T-cell (primary cell): ENCODE measurements around the gene THAP8. TPM values are rescaled to one million over a fixed set of nuclear protein-coding genes. Genes with fewer than 3 reads are reported as not detected.

Experiments used
- ATAC-seq, 4 experiments: fragments of 200-7000 bp in 3 of 4; fragments of 150-1000 bp in 1 of 4; cut with Tn5 transposase; replicated peaks in 1 of 4; 1 replicate in 3 of 4; 2 replicates in 1 of 4; pipeline ENCODE4 v1.10.0; 2021; ENCODE audit warnings: moderate library complexity in 3 of 4, mild to moderate bottlenecking in 2 of 4, moderate number of reproducible peaks in 1 of 4
- CTCF ChIA-PET, 2 donors: fragments of 300-600 bp; sonication (Branson Sonifier 250); formaldehyde crosslinking; loops; one replicate each; lab custom pipeline; 2022; ENCODE audit warnings: antibody characterized with exemption in 2 of 2; lab: Charles Lee
- POLR2A ChIA-PET, 2 donors: fragments of 300-600 bp; sonication (Branson Sonifier 250); formaldehyde crosslinking; loops; one replicate each; lab custom pipeline; 2022; ENCODE audit warnings: antibody characterized with exemption in 2 of 2; lab: Charles Lee
- DNase-seq, 35 experiments: peaks; one replicate each; pipeline versions ENCODE4 v3.0.0 to v3.0.0-alpha.2; 2013 to 2023
- H3K27ac ChIP-seq: one replicate; pipeline ENCODE4 v1.5.1; 2013; ENCODE audit warnings: low read length
- H3K27me3 ChIP-seq, 2 experiments: replicated peaks in 1 of 2; 1 replicate in 1 of 2; 2 replicates in 1 of 2; pipeline versions ENCODE4 v1.6.1 to v1.7.0; 2013; ENCODE audit warnings: low read length in 1 of 2, mixed read lengths in 1 of 2; ENCODE audit not compliant: control insufficient read depth in 2 of 2, insufficient read depth in 2 of 2; ENCODE audit errors: extremely low read depth in 1 of 2
- H3K36me3 ChIP-seq, 2 donors: 1 replicate in 1 of 2; 2 replicates in 1 of 2; pipeline versions ENCODE4 v1.6.1 to v1.7.0; 2013; ENCODE audit warnings: low read length in 1 of 2; ENCODE audit not compliant: control insufficient read depth in 2 of 2, insufficient read depth in 1 of 2; ENCODE audit errors: extremely low read depth in 1 of 2
- H3K4me1 ChIP-seq, 2 experiments: 1 replicate in 1 of 2; 2 replicates in 1 of 2; pipeline versions ENCODE4 v1.6.1 to v1.7.0; 2013; ENCODE audit warnings: low read length in 2 of 2, mixed read lengths in 1 of 2; ENCODE audit not compliant: insufficient read depth in 2 of 2, control insufficient read depth in 1 of 2; ENCODE audit errors: extremely low read depth in 1 of 2
- H3K4me3 ChIP-seq, 2 donors: 1 replicate in 1 of 2; 2 replicates in 1 of 2; pipeline versions ENCODE4 v1.5.1 to v1.7.0; 2013; ENCODE audit warnings: mild to moderate bottlenecking in 2 of 2, low read length in 1 of 2, moderate library complexity in 1 of 2; ENCODE audit not compliant: control insufficient read depth in 1 of 2; ENCODE audit errors: extremely low read depth in 1 of 2
- H3K9me3 ChIP-seq: 2 replicates; pipeline ENCODE4 v1.7.0; 2013
- H3K27ac Mint-ChIP-seq, 2 donors: one replicate each; pipeline ENCODE4 v1.8.0; 2020 to 2021; ENCODE audit warnings: mild to moderate bottlenecking in 2 of 2, mixed read lengths in 2 of 2
- H3K27me3 Mint-ChIP-seq, 2 donors: one replicate each; pipeline ENCODE4 v1.8.0; 2021 to 2022; ENCODE audit warnings: mixed read lengths in 2 of 2
- H3K36me3 Mint-ChIP-seq: one replicate; pipeline ENCODE4 v1.8.0; 2021; ENCODE audit warnings: mixed read lengths
- H3K4me1 Mint-ChIP-seq, 3 donors: one replicate each; pipeline ENCODE4 v1.8.0; 2020 to 2022; ENCODE audit warnings: mixed read lengths in 3 of 3, mild to moderate bottlenecking in 1 of 3
- H3K4me3 Mint-ChIP-seq, 3 donors: one replicate each; pipeline ENCODE4 v1.8.0; 2020 to 2022; ENCODE audit warnings: mild to moderate bottlenecking in 3 of 3, mixed read lengths in 3 of 3, moderate library complexity in 3 of 3
- H3K9me3 Mint-ChIP-seq, 3 donors: one replicate each; pipeline ENCODE4 v1.8.0; 2020 to 2022; ENCODE audit warnings: mixed read lengths in 3 of 3
- WGBS: methylation state at CpG from one replicate; pipeline ENCODE4 v1.1.5; 2013; ENCODE audit warnings: missing lambda C conversion rate; ENCODE audit not compliant: insufficient coverage; 5-methylcytosine and 5-hydroxymethylcytosine counted together
- total RNA-seq, 35 experiments: library from RNA in 6 of 35; stranded (reverse) in 6 of 35; fragments of 120-200 nt in 1 of 35; gene quantifications; one replicate each; pipeline versions ENCODE4 v1.2.1 to v1.2.4 and lab custom pipeline; 2013 to 2026

The THAP8 gene
- total RNA-seq, 5 donors from 2014 or later (not counting 1 experiment from before 2014, with no cell fraction given), result 2.6 to 8.0 (median 4.7) TPM

- H3K27ac ChIP-seq, result no peak within 1 kb of the TSS
Observed at GRCh38 chr19:36008336-36008978, 45.6 kb downstream of the THAP8 start, which contains the start of gene SYNE4. Gene SYNE4, minus strand, starts transcription at chr19:36008813. Its CDS starts 132 bp downstream, at chr19:36008681.

DNA sequence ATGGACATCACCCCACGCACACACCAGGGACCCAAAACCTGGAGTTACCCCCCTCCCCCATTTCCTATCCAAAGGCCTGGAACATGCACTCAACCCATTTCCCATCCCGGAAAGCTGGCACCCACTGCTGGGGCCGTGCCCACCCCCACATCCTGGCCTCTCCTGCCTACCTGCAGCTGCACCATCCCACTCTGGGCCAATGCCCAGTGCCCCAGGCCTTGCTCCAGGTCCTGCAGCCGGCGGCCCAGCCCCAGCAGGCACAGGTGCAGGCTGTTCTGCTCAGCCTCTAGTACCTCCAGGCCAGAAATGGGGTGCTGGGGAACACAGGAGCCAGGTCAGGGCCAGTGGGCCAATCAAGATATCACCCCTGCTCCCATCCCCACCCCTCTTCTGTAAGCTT lies 47.1 kb downstream of the THAP8 start:
- no peak overlapping the region for H3K27ac ChIP-seq
- no peaks in the 10 kb centered on the region for H3K9me3 ChIP-seq
- peaks cover 0 to 2% of the 10 kb centered on the region in 2 donors for H3K36me3 ChIP-seq
- POLR2A ChIA-PET, result no interaction called here
- H3K4me1 ChIP-seq, result peaks cover 0 to 13% of the 10 kb centered on the region in 2 experiments
- CTCF ChIA-PET, result no interaction called here
- peaks cover 14 to 17% (median 16%) of the 10 kb centered on the region in 3 donors for H3K4me1 Mint-ChIP-seq
- no peaks in the 10 kb centered on the region for H3K27me3 Mint-ChIP-seq
- DNase-seq (no peak), ATAC-seq (no peak)
- no peak overlapping the region for H3K4me3 ChIP-seq
- no peak overlapping the region for H3K27ac Mint-ChIP-seq
- H3K27me3 ChIP-seq, result peaks cover 0 to 9% of the 10 kb centered on the region in 2 experiments
- H3K9me3 Mint-ChIP-seq, result no peaks in the 10 kb centered on the region
- H3K4me3 Mint-ChIP-seq, result no peak overlapping the region
- no peaks in the 10 kb centered on the region for H3K36me3 Mint-ChIP-seq
- 83% methylated on average over 5 of the region's 5 CpGs for WGBS

More at GRCh38 chr19:36008336-36008978, 45.6 kb downstream of the THAP8 start, which contains the start of gene SYNE4:
- H3K36me3 Mint-ChIP-seq, result no peaks in the 10 kb centered on the region
- no peaks in the 10 kb centered on the region for H3K9me3 ChIP-seq
- CTCF ChIA-PET, result no interaction called here
- ATAC-seq, result no peak
- H3K9me3 Mint-ChIP-seq, result no peaks in the 10 kb centered on the region
- no peaks in the 10 kb centered on the region for H3K27me3 Mint-ChIP-seq
- peak within 1 kb of the TSS; percentile 30 to 54 for H3K4me3 ChIP-seq
- H3K27me3 ChIP-seq, result peaks cover 0 to 9% of the 10 kb centered on the region in 2 experiments
- H3K4me1 ChIP-seq, result peaks cover 0 to 21% of the 10 kb centered on the region in 2 experiments
- peaks cover 0 to 2% of the 10 kb centered on the region in 2 donors for H3K36me3 ChIP-seq
- H3K4me1 Mint-ChIP-seq, result peaks cover 23 to 28% (median 23%) of the 10 kb centered on the region in 3 donors
- 82% methylated on average over 17 of the region's 19 CpGs for WGBS
- peak within 1 kb of the TSS in 1 of 2 donors; percentile 34 for H3K27ac Mint-ChIP-seq
- DNase-seq, result no peak
- peak within 1 kb of the TSS; percentile 44 to 62 (median 51) for H3K4me3 Mint-ChIP-seq
- POLR2A ChIA-PET, result no interaction called here

DNA sequence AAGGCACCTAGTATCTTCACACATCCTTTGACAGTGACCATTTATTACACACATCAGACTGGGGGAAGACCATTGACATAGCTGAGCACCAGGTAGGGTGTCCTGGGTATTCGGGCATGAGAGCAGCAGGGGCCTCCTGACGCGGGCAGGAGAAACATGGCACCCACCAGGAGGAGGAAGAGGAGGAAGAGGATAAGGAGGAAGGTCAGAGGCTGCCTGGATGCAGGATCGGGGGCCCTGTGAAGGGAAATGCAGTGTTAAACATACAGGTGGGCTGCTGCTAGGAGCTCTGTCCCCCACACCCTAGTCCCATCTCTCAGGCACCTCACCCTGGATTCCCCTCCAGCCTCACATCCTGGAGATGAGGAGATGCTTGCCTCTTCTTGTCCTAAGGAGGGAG lies 50.8 kb downstream of the THAP8 start:
- H3K27ac Mint-ChIP-seq, result no peak overlapping the region

GRCh38 chr19:36001605-36002004 lies 52.5 kb downstream of the THAP8 start:
- Mint-ChIP-seq H3K4me1 (peaks cover 25 to 29% (median 25%) of the 10 kb centered on the region in 3 donors), H3K4me3 (no peak overlapping the region), H3K9me3 (no peaks in the 10 kb centered on the region), H3K36me3 (peaks cover 9% of the 10 kb centered on the region), H3K27me3 (no peaks in the 10 kb centered on the region), H3K27ac (no peak overlapping the region)
- no peak overlapping the region for H3K4me3 ChIP-seq
- ATAC-seq (no peak), DNase-seq (no peak)
- ChIA-PET POLR2A (interaction anchor here in 1 of 2 donors (0.7 kb wide), 1 partner anchor 58 kb away, joined by 3 read pairs; no protein-coding TSS in a partner anchor), CTCF (no interaction called here)
- H3K9me3 ChIP-seq, result no peaks in the 10 kb centered on the region
- no peaks in the 10 kb centered on the region for H3K27me3 ChIP-seq
- WGBS, result 92% methylated on average over 3 of the region's 3 CpGs
- H3K36me3 ChIP-seq, result peaks cover 6 to 20% of the 10 kb centered on the region in 2 donors
- H3K4me1 ChIP-seq, result peaks cover 0 to 12% of the 10 kb centered on the region in 2 experiments
- no peak overlapping the region for H3K27ac ChIP-seq

More for the DNA sequence above, 50.8 kb downstream of the THAP8 start:
- Histone ChIP-seq H3K27ac (no peak overlapping the region), H3K9me3 (no peaks in the 10 kb centered on the region), H3K36me3 (peaks cover 6 to 19% of the 10 kb centered on the region in 2 donors), H3K4me3 (no peak overlapping the region), H3K4me1 (peaks cover 0 to 4% of the 10 kb centered on the region in 2 experiments), H3K27me3 (peaks cover 0 to 4% of the 10 kb centered on the region in 2 experiments)
- no peaks in the 10 kb centered on the region for H3K9me3 Mint-ChIP-seq
- 96% methylated on average over 3 of the region's 4 CpGs for WGBS
- H3K4me3 Mint-ChIP-seq, result no peak overlapping the region
- no peaks in the 10 kb centered on the region for H3K27me3 Mint-ChIP-seq
- CTCF ChIA-PET, result interaction anchor here in 1 of 2 donors (0.6 kb wide), 1 partner anchor 44 kb away, joined by 3 read pairs; no protein-coding TSS in a partner anchor
- DNase-seq (no peak), ATAC-seq (no peak)
- peaks cover 12 to 19% (median 13%) of the 10 kb centered on the region in 3 donors for H3K4me1 Mint-ChIP-seq
- POLR2A ChIA-PET, result no interaction called here
- peaks cover 3% of the 10 kb centered on the region for H3K36me3 Mint-ChIP-seq

DNA sequence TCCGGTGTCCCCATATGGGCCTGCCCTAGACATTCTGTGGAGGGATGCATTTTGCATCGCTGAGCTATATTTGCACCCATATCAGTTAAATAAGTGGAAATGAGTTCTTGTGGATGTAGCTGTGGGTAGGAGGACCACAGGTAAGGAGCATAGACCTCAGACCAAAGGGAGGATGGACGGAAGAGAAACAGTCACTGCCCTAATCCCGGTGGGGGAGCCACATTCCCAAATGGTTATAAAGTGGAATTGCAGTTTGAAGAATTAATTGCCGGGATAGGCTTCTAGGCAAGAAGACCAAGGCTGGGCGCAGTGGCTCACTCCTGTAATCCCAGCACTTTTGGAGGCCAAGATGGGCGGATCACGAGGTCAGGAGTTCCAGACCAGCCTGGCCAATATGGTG lies 57.3 kb downstream of the THAP8 start:
- H3K4me1 ChIP-seq, result peaks cover 4 to 38% of the 10 kb centered on the region in 2 experiments
- ATAC-seq (no peak), DNase-seq (no peak)
- 97% methylated on average over 4 of the region's 8 CpGs for WGBS
- H3K36me3 ChIP-seq, result peaks cover 6 to 16% of the 10 kb centered on the region in 2 donors
- no peak overlapping the region for H3K4me3 ChIP-seq
- peak overlapping the region in 1 of 2 donors; percentile 61 for H3K27ac Mint-ChIP-seq
- H3K4me1 Mint-ChIP-seq, result peaks cover 42 to 46% (median 42%) of the 10 kb centered on the region in 3 donors
- POLR2A ChIA-PET, result no interaction called here
- CTCF ChIA-PET, result interaction anchor here in 1 of 2 donors (0.6 to 1.4 kb wide), 3 partner anchors 14 to 38 kb away, joined by 3 to 5 read pairs (median 4); partner anchors contain the start of gene ALKBH6
- H3K4me3 Mint-ChIP-seq, result peak overlapping the region; percentile 91 to 95 (median 94)
- H3K9me3 ChIP-seq, result no peaks in the 10 kb centered on the region
- no peaks in the 10 kb centered on the region for H3K27me3 Mint-ChIP-seq
- peaks cover 7% of the 10 kb centered on the region for H3K36me3 Mint-ChIP-seq
- no peak overlapping the region for H3K27ac ChIP-seq
- H3K27me3 ChIP-seq, result no peaks in the 10 kb centered on the region
- H3K9me3 Mint-ChIP-seq, result no peaks in the 10 kb centered on the region
